ENCODE measurements around the gene PCDHGB6.
"Not testable (repeated sequence)": the region's sequence is repeated elsewhere in the genome, so short reads cannot be mapped to it uniquely, and the experiment has no call there.

Gene PCDHGB6

DNA sequence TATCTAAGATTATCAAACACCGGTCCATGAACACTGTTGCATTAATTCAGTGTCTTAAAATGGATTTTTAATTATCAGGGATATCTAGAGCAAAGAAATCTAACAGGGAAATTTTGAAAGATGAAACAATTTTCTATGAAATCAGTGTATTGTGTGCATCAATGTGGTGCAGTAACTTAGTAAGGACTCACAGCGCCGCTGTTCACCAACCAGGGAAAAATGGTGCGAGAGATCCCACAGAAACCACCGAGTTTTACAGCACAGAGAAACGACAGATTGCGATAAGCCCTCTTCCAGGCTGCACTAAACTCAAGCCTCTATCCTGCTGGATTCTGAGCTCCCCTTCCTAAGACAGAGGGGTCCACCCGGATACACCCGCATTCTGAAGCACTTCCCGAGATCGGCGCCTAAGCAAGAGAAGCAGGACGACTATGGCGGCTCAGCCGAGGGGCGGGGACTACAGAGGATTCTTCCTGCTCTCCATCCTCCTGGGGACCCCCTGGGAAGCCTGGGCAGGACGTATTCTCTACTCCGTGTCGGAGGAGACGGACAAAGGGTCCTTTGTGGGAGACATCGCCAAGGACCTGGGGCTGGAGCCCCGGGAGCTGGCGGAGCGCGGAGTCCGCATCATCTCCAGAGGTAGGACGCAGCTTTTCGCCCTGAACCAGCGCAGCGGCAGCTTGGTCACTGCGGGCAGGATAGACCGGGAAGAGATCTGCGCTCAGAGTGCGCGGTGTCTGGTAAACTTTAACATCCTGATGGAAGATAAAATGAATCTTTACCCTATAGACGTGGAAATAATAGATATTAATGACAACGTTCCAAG is 25.1 kb upstream of the PCDHGB6 start, which contains the start of gene PCDHGA7:
PCDHGA7 (plus strand) TSS at position 274 of the 826 bp plus-strand sequence; CDS start at position 432, 158 bp downstream.
- ATAC-seq (ENCODE audit: low read depth) (no peak), DNase-seq (ENCODE audit: low spot score in 2 of 2) (peak in 1 of 2 donors; percentile 9)
- Mint-ChIP-seq H3K36me3 (peaks cover 3% of the 10 kb centered on the region), H3K27me3 (peaks cover 21% of the 10 kb centered on the region), H3K4me3 (peak within 1 kb of the TSS; percentile 78), H3K9me3 (peaks cover 7% of the 10 kb centered on the region), H3K4me1 (no peaks in the 10 kb centered on the region), H3K27ac (no peak within 1 kb of the TSS)

DNA sequence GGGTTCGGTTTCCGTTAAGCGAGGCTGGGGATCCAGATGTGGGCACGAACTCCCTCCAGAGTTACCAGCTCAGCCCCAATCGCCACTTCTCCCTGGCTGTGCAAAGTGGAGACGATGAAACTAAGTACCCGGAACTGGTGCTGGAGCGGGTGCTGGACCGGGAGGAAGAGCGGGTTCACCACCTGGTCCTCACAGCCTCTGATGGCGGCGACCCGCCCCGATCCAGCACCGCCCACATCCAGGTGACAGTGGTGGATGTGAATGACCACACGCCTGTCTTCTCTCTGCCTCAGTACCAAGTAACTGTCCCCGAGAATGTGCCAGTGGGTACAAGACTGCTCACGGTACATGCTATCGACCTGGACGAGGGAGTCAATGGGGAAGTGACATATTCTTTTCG is 24.5 kb upstream of the PCDHGB6 start:
- no peak for DNase-seq (ENCODE audit: low spot score in 2 of 2)
- no peaks in the 10 kb centered on the region for H3K4me1 Mint-ChIP-seq
- peaks cover 3% of the 10 kb centered on the region for H3K36me3 Mint-ChIP-seq
- H3K4me3 Mint-ChIP-seq = no peak overlapping the region
- no peak overlapping the region for H3K27ac Mint-ChIP-seq
- ATAC-seq (ENCODE audit: low read depth) = no peak
- peaks cover 7% of the 10 kb centered on the region for H3K9me3 Mint-ChIP-seq
- H3K27me3 Mint-ChIP-seq = peaks cover 21% of the 10 kb centered on the region

DNA sequence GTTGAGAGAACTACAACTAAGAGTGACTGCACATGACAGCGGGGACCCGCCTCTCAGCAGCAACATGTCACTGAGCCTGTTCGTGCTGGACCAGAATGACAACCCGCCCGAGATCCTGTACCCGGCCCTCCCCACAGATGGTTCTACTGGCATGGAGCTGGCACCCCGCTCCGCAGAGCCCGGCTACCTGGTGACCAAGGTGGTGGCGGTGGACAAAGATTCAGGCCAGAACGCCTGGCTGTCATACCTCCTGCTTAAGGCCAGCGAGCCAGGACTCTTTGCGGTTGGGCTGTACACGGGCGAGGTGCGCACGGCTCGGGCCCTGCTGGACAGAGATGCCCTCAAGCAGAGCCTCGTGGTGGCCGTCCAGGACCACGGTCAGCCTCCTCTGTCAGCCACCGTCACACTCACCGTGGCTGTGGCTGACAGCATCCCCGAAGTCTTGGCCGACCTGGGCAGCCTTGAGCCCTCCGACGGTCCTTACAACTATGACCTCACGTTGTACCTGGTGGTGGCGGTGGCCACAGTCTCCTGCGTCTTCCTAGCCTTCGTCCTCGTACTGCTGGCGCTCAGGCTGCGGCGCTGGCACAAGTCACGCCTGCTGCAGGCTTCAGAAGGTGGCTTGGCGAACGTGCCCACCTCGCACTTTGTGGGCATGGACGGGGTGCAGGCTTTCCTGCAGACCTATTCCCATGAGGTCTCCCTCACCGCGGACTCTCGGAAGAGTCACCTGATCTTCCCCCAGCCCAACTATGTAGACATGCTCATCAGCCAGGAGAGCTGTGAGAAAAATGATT is 23.2 kb upstream of the PCDHGB6 start:
- no peak for ATAC-seq (ENCODE audit: low read depth)
- Mint-ChIP-seq H3K27ac (no peak overlapping the region), H3K36me3 (no peaks in the 10 kb centered on the region), H3K27me3 (peaks cover 21% of the 10 kb centered on the region), H3K4me1 (no peaks in the 10 kb centered on the region), H3K4me3 (no peak overlapping the region), H3K9me3 (peaks cover 6% of the 10 kb centered on the region)
- DNase-seq (ENCODE audit: low spot score in 2 of 2) = no peak

DNA sequence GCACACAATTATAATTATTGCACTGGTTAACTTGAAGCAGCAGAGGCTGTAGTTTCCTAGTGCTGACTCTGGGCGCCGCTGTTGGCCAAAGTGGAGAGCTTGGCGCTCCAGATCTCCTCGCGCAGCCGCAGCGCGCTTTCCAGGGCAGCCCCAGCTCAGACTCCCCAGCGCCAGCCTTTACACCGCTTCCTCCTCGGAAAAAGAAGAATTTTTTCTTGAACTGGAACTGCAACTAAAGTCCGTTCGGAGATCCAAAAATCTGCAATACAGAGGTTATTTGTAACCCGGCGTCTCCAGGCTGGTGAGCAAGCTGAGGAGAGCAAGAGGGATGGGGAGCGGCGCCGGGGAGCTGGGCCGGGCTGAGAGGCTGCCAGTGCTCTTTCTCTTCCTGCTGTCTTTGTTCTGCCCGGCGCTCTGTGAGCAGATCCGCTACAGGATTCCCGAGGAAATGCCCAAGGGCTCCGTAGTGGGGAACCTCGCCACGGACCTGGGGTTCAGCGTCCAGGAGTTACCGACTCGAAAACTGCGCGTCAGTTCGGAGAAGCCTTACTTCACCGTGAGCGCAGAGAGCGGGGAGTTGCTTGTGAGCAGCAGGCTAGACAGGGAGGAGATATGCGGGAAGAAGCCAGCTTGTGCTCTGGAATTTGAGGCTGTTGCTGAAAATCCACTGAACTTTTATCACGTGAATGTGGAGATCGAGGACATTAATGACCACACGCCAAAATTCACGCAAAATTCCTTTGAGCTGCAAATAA is 20.1 kb upstream of the PCDHGB6 start, which contains the start of gene PCDHGB4:
PCDHGB4 (plus strand) TSS at position 142 of the 755 bp plus-strand sequence; CDS start at position 329, 187 bp downstream.
- ATAC-seq (ENCODE audit: low read depth) (peak; percentile 58), DNase-seq (ENCODE audit: low spot score in 2 of 2) (peak in 1 of 2 donors; percentile 16)
- H3K4me1 Mint-ChIP-seq, H3K9me3 Mint-ChIP-seq, H3K27ac Mint-ChIP-seq, H3K36me3 Mint-ChIP-seq: not testable (repeated sequence)
- Mint-ChIP-seq H3K27me3 (peaks cover 21% of the 10 kb centered on the region), H3K4me3 (peak within 1 kb of the TSS; percentile 34)

DNA sequence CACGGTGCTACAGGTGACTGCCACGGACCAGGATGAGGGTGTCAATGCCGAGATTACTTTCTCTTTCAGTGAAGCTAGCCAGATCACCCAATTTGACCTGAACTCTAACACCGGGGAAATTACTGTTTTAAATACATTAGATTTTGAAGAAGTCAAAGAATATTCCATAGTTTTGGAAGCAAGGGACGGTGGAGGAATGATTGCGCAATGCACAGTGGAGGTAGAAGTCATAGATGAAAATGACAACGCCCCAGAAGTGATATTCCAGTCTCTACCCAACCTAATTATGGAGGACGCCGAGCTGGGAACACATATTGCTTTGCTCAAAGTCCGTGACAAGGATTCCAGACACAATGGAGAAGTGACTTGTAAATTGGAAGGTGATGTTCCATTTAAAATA is 19.2 kb upstream of the PCDHGB6 start:
- Mint-ChIP-seq H3K27me3 (peaks cover 18% of the 10 kb centered on the region), H3K36me3 (peaks cover 5% of the 10 kb centered on the region), H3K27ac (no peak overlapping the region), H3K4me1 (peaks cover 2% of the 10 kb centered on the region), H3K4me3 (no peak overlapping the region), H3K9me3 (peaks cover 4% of the 10 kb centered on the region)
- no peak for DNase-seq (ENCODE audit: low spot score in 2 of 2)
- no peak for ATAC-seq (ENCODE audit: low read depth)

DNA sequence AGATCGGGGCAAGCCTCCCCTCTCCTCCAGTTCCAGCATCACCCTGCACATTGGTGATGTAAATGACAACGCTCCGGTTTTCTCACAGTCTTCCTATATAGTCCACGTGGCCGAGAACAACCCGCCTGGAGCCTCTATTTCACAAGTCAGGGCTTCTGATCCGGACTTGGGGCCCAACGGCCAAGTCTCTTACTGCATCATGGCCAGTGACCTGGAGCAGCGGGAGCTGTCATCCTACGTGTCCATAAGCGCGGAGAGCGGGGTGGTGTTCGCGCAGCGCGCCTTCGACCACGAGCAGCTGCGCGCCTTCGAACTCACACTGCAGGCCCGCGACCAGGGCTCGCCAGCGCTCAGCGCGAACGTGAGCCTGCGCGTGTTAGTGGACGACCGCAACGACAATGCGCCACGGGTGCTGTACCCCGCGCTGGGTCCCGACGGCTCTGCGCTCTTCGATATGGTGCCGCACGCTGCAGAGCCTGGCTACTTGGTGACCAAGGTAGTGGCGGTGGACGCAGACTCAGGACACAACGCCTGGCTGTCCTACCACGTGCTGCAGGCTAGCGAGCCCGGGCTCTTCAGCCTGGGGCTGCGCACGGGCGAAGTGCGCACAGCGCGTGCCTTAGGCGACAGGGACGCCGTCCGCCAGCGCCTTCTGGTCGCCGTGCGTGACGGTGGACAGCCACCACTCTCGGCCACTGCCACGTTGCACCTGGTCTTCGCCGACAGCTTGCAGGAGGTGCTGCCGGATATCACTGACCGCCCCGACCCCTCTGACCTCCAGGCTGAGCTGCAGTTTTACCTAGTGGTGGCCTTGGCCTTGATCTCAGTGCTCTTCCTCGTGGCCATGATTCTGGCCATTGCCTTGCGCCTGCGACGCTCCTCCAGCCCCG is 18.4 kb upstream of the PCDHGB6 start:
- Mint-ChIP-seq H3K9me3 (peaks cover 8% of the 10 kb centered on the region), H3K27me3 (peaks cover 21% of the 10 kb centered on the region)
- ATAC-seq (ENCODE audit: low read depth) = no peak

DNA sequence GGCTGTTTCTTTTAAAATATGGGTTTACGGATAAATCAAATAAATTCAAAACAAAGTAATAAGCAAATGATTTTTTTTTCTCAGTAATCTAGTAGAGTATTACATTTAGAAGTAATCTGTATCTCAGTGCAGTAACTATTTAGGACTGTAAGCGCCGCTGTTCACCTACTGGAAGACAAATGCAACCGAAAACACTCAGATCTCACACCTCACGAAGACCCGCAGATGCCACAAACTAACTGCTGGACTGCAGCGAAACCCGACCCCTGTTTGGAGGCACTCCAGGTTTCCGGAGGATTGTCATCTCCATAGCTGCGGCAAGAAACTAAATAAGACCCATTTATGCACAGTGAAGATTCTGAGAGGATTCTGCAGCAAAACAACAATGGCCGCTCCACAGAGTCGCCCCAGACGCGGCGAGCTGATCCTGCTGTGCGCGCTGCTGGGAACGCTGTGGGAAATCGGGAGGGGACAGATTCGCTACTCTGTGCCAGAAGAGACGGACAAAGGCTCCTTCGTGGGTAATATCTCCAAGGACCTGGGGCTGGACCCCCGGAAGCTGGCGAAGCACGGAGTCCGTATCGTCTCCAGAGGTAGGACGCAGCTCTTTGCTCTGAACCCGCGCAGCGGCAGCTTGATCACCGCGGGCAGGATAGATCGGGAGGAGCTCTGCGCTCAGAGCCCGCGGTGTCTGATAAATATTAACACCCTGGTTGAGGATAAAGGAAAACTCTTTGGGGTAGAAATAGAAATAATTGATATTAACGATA is 15.2 kb upstream of the PCDHGB6 start, which contains the start of gene PCDHGA8:
PCDHGA8 (plus strand) TSS at position 205 of the 770 bp plus-strand sequence; CDS start at position 386, 181 bp downstream.
- no peak within 1 kb of the TSS for H3K27ac Mint-ChIP-seq
- H3K27me3 Mint-ChIP-seq = peaks cover 21% of the 10 kb centered on the region
- H3K9me3 Mint-ChIP-seq = peaks cover 8% of the 10 kb centered on the region
- no peak for ATAC-seq (ENCODE audit: low read depth)
- peaks cover 2% of the 10 kb centered on the region for H3K4me1 Mint-ChIP-seq
- no peak within 1 kb of the TSS for H3K4me3 Mint-ChIP-seq
- peaks cover 5% of the 10 kb centered on the region for H3K36me3 Mint-ChIP-seq
- DNase-seq (ENCODE audit: low spot score in 2 of 2) = no peak

More for the DNA sequence above, 18.4 kb upstream of the PCDHGB6 start:
- no peak overlapping the region for H3K4me3 Mint-ChIP-seq
- peaks cover 5% of the 10 kb centered on the region for H3K36me3 Mint-ChIP-seq
- no peak for DNase-seq (ENCODE audit: low spot score in 2 of 2)
- H3K27ac Mint-ChIP-seq = no peak overlapping the region
- H3K4me1 Mint-ChIP-seq = peaks cover 2% of the 10 kb centered on the region

DNA sequence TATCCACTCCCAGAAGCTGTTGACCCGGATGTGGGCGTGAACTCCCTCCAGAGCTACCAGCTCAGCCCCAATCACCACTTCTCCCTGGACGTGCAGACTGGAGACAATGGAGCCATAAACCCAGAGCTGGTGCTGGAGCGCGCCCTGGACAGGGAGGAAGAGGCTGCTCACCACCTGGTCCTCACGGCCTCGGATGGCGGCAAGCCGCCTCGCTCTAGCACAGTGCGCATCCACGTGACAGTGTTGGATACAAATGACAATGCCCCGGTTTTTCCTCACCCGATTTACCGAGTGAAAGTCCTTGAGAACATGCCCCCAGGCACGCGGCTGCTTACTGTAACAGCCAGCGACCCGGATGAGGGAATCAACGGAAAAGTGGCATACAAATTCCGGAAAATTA is 14.6 kb upstream of the PCDHGB6 start:
- peaks cover 5% of the 10 kb centered on the region for H3K36me3 Mint-ChIP-seq
- H3K27ac Mint-ChIP-seq = no peak overlapping the region
- DNase-seq (ENCODE audit: low spot score in 2 of 2) (no peak), ATAC-seq (ENCODE audit: low read depth) (no peak)
- H3K9me3 Mint-ChIP-seq = peaks cover 8% of the 10 kb centered on the region
- H3K27me3 Mint-ChIP-seq = peaks cover 21% of the 10 kb centered on the region
- no peak overlapping the region for H3K4me3 Mint-ChIP-seq
- H3K4me1 Mint-ChIP-seq = peaks cover 2% of the 10 kb centered on the region

DNA sequence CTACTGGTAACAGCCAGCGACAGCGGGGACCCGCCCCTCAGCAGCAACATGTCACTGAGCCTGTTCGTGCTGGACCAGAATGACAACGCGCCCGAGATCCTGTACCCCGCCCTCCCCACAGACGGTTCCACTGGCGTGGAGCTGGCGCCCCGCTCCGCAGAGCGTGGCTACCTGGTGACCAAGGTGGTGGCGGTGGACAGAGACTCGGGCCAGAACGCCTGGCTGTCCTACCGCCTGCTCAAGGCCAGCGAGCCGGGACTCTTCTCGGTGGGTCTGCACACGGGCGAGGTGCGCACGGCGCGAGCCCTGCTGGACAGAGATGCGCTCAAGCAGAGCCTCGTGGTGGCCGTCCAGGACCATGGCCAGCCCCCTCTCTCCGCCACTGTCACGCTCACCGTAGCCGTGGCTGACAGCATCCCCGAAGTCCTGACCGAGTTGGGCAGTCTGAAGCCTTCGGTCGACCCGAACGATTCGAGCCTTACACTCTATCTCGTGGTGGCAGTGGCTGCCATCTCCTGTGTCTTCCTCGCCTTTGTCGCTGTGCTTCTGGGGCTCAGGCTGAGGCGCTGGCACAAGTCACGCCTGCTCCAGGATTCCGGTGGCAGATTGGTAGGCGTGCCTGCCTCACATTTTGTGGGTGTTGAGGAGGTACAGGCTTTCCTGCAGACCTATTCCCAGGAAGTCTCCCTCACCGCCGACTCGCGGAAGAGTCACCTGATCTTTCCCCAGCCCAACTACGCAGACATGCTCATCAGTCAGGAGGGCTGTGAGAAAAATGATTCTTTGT is 13.2 kb upstream of the PCDHGB6 start:
- not testable (repeated sequence) for H3K4me1 Mint-ChIP-seq; H3K9me3 Mint-ChIP-seq; ATAC-seq (ENCODE audit: low read depth); H3K4me3 Mint-ChIP-seq; DNase-seq (ENCODE audit: low spot score in 2 of 2); H3K36me3 Mint-ChIP-seq; H3K27ac Mint-ChIP-seq
- H3K27me3 Mint-ChIP-seq = peaks cover 18% of the 10 kb centered on the region

DNA sequence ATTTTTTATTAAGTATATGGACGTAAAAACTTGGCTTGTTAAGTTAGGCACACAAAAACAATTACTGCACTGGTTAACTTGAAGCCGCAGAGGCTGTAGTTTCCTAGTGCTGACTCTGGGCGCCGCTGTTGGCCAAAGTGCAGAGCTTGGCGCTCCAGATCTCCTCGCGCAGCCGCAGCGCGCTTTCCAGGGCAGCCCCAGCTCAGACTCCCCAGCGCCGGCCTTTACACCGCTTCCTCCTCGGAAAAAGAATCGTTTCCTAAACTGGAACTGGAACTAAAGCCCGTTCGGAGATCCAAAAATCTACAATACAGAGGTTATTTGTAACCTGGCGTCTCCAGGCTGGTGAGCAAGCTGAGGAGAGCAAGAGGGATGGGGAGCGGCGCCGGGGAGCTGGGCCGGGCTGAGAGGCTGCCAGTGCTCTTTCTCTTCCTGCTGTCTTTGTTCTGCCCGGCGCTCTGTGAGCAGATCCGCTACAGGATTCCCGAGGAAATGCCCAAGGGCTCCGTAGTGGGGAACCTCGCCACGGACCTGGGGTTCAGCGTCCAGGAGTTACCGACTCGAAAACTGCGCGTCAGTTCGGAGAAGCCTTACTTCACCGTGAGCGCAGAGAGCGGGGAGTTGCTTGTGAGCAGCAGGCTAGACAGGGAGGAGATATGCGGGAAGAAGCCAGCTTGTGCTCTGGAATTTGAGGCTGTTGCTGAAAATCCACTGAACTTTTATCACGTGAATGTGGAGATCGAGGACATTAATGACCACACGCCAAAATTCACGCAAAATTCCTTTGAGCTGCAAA is 9.9 kb upstream of the PCDHGB6 start, which contains the start of gene PCDHGB5:
PCDHGB5 (plus strand) TSS at position 192 of the 796 bp plus-strand sequence; CDS start at position 373, 181 bp downstream.
- not testable (repeated sequence) for H3K9me3 Mint-ChIP-seq, H3K36me3 Mint-ChIP-seq, H3K4me1 Mint-ChIP-seq, H3K27ac Mint-ChIP-seq
- H3K27me3 Mint-ChIP-seq = peaks cover 18% of the 10 kb centered on the region
- ATAC-seq (ENCODE audit: low read depth) = peak; percentile 77
- H3K4me3 Mint-ChIP-seq = peak within 1 kb of the TSS; percentile 68
- DNase-seq (ENCODE audit: low spot score in 2 of 2) = peak in 1 of 2 donors; percentile 33

DNA sequence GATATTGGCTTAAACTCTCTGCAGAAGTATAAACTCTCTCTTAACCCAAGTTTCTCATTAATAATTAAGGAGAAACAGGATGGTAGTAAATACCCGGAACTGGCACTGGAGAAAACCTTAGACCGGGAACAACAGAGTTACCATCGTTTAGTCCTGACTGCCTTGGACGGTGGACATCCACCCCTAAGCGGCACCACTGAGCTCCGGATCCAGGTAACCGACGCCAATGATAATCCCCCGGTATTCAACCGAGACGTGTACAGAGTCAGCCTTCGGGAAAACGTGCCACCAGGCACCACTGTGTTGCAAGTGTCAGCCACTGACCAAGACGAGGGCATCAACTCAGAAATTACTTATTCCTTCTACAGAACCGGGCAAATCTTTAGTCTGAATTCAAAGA is 9.2 kb upstream of the PCDHGB6 start:
- Mint-ChIP-seq H3K27ac (no peak overlapping the region), H3K4me3 (no peak overlapping the region), H3K4me1 (no peaks in the 10 kb centered on the region), H3K36me3 (peaks cover 4% of the 10 kb centered on the region), H3K27me3 (peaks cover 18% of the 10 kb centered on the region), H3K9me3 (peaks cover 9% of the 10 kb centered on the region)
- ATAC-seq (ENCODE audit: low read depth) = no peak
- no peak for DNase-seq (ENCODE audit: low spot score in 2 of 2)

Measured in memory B cell (primary cell).